HG03175 (cell line): ENCODE measurements around the gene PMEPA1.

Experiments used
- ATAC-seq: cut with Tn5 transposase; IDR thresholded peaks from one replicate; pipeline ENCODE4 v1.9.1; 2021; ENCODE audit warnings: mild to moderate bottlenecking, moderate library complexity; ENCODE audit not compliant: unreplicated experiment

Gene PMEPA1

DNA sequence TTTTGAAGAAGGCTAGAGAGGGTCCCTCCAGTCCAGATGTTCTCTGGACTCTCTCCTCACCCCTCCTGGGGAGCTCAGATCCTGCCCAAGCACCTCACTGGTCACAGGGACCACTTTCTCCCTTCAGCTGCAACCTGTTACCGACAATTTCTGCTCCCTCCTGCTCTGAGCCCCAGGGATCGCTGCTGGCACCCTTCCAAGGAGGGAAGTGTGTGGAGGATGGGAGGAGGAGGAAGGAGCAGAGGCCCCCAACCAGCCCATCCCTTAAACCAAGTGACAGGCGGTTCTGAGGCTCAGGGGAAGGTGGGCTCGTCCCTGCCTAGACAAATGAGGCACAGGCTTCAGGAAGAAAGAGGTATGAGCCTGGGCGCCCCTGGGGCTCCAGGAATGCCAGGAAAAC lies 13.9 kb downstream of the PMEPA1 start:
- no peak for ATAC-seq

DNA sequence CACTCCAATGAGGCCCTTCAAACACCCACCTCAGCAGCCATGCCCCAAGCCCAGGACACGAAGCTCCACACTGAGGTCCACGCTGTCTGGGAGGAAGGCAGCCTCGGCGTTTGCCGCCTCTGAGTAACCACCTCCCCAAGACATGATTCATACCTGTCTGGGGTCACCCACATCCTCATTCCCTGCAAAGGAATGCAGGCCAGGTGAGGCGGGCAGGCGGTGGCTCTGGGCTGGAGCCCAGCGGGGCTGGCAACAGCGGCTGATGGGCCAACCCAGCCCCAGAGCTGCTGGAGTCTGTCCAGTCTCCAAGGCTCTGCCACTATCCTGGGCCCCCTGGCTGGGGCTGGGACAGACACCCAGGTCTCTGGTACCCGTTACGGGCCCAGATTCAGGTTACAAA lies 14.8 kb downstream of the PMEPA1 start:
- ATAC-seq: no peak

DNA sequence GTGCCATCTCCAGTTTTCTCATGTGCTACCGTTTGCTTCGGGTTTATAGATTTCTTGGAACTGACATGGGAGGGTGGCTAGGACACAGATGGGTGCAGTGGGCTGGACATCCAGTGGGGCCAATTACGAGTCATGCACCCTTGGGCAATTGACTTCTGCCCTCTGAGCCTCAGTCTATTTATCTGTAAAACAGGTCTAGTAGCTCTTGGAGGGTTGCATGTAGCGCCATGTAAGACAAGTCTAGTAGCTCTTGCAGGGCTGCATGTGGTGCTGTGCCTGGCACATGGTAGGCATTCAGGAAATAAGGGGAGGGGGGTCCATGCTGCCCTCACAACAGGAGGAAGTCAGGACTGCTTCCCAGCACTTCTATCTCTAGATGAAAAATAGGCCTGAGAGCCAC lies 15.3 kb downstream of the PMEPA1 start:
- no peak for ATAC-seq

DNA sequence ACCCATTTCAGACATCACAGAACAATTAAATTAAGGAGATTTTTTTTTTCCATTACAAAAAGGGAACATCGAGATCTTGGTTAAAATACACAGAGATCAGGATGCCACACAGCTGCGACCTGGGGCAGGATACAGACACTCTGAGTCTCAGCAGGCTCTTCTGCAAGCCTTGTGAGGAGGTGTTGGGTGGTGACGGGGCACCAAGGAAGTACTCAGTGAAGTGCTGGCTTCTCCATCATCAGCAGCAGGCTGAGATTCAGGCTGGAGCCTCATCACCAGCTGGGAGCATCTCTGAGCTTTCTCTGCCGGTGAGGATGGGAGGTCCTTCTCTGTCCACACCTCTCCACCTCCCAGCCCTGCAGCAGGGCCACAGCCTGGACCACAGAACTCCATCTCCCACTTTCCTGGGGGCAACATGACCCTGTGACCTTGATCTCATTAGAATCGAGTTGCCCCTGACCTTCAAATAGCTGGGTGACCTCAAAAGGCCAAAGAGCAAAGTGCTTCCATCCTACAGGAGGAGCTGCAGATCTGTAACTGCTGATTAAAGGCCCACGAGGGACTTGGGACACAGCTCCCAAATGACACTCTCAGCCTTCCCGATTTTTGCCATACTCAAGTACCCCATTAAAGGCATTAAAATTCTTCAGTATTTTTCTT lies 16.0 kb downstream of the PMEPA1 start:
- no peak for ATAC-seq

DNA sequence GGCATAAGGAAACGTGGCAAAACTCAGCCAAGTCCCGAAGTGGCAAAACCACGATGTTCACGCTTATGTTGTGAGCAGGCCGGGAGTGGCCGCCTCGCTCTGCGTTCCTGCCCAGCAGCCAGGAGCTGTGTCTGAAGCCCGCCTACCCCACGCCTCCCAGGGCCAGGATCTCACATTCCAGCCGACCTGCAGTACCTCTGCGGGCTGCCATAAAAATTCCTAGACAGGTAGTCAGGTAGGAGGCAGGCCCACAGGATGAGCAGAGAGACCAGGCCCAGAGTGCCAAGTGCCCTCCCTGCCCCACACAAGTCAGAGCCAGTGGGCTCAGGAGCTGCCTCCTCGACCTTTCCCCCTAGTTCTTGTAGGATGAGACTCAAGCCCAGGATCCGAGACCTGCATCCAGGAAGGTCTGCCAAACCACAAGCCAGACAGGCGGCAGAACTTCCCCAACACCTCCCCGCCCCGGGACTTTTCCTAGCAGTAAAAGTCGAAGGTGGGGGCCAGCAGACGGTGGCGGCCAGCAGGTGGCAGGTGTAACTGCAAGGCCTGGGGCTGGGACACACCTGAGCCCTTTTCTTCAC lies 16.7 kb downstream of the PMEPA1 start:
- ATAC-seq: no peak

DNA sequence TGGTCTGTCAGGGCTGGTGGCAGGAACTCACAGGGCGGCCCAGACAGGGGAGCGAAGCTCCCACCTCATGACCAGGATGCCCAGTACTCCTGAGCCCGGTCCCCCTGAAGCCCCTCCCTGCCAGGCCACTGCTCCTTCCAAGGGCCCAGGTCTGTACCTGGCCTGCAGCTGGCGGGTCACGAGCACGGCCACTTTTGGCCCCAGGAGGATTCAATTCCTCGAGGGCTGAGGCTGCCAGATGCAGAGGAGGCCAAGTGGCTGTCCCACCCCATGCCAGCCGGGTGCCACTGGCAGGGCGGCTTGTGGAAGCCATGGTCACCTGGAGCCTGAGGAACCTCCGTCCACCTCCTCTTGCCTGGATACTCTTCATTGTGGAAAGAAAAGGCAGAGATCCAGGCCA lies 17.4 kb downstream of the PMEPA1 start:
- no peak for ATAC-seq

DNA sequence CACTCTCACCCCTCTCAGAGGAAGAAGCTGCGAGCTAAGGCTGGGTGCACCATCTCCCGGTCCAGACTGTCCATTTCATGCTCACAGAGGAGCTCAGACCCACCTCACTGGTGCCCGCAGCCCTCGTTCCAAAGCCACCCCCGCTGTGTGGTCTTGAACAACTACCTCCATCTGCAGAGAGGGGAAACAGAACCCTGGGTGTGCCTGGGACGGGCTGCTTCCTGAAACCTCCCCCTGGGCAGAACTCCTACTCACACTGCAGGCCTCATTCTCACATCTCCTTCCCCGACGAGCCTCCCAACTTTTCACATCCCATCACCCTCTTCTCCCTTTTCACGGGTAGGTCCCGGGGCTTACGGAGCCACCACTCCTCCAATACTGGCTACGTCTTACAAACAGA lies 18.1 kb downstream of the PMEPA1 start:
- ATAC-seq: no peak

DNA sequence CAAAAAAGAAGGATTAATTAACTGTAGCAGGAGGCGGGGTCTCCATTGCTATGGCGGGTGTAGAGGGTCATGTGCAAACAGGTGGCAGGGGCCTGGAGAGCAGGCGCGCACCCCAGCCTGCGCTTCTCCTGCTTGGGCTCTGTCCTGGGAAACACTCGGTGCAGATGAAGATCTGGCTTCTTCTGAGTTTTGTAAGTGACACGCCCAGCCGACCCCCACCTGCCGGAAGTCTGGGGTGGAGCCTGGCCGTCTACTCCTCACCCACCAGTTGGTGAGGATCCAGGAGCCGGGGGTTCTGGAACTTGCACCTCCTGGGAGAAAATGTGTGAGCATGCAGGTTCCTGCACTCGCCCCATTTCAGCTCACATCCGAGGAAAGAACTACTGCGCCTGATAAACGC lies 19.3 kb downstream of the PMEPA1 start:
- no peak for ATAC-seq

DNA sequence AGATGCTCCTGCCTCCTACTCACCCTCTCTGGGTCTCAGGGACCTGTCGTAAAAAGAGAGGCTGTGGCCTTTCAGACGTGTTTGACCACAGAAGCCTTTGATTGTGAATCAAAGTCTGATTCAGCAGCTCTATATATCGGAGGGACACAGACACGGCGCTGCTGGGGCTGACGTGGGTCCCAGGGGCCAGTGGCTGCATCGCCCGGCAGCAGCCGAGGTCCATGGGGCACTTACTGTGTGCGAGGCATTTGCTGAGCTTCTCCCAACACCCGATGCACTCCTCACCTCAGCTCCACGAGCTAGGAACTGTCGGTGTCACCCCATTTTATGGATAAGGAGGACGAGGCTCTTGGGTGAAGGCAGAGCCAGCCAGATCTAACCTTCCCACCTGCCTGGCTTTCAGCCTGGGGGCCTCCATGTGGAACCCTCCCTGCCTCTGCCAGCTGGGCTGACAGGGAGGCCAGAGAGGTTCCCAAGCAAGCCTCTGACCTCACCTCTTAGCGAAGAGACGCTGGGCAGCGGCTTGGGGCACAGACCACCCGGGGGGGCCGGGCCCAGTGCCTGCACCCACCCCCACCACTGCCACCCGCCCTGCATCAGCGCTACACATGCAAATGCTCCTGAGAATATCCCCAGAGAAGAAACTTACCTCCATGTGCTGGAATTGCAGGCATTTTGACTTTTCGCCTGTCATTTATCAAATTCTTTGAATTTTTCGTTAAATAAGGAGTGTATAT lies 19.9 kb downstream of the PMEPA1 start:
- no peak for ATAC-seq

DNA sequence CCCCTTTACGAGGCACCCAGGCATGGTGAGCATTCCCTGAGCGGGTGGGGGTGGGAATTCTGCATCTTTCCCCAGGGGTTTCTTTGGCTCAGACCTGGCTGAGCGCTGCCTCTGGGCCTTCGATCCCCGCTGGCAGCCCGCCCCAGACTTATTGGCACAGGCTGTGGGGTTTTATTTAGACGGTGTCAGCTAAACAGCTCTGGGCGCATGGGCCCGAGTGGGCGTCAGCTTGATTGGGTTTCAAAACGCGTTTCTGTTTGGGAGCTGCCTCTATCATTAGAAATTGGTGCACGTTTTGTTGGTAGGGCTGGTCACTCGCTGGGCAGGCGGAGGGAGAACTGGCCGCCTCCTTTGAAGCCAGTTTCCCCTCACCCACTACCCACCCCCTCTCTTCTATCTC lies 21.0 kb downstream of the PMEPA1 start:
- ATAC-seq: no peak

DNA sequence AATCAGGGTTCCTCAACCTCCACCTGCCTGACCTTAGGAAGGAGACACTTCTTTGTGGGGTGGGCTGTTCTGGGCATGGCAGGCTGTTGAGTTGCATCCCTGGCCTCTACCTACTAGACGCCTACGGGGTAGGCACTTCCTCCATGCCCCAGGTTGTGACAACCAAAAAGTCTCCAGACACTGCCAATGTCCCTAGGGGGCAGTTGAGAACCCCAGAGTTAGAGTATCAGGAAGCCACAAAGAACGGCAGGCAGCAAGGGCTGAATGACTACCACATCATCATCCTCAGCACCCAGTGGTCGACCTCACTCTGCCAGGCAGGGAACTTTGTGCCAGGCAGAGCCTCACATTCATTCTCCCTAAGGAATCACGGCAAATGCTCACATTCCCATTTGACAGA lies 21.5 kb downstream of the PMEPA1 start:
- ATAC-seq: no peak

DNA sequence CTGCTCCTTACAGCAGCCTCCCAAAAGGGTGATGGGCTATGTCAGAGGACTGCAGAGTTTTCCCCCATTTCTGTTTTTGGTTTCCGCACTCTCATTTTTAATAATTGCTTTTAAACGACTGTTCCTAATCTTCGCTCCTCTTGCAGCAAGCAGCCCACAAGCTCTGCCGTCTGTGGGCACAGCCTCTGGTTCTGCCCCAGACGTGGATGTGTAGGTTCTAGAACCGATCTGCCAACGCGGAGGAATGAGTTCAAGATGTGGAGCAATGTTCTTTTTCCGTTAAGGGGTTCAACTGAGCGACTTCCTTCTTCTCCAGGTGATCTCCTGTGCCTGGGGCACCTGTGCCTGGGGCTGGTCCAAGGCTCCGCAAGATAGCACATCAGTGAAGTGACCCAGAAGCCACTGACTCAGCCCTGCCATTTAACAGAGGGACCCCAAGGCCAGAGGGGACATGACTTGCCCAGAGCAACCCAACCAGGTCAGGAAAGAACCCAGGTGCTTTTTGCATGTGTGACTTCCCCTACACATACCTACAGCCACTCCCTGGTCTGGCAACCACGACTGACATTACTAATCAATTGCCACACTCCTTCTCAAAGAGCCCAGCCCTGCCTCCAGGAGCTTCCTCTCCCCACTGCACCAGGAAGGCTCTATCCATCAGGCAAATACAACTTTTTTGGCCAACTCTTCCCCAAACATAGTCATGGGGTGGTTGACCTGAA lies 22.7 kb downstream of the PMEPA1 start:
- no peak for ATAC-seq

DNA sequence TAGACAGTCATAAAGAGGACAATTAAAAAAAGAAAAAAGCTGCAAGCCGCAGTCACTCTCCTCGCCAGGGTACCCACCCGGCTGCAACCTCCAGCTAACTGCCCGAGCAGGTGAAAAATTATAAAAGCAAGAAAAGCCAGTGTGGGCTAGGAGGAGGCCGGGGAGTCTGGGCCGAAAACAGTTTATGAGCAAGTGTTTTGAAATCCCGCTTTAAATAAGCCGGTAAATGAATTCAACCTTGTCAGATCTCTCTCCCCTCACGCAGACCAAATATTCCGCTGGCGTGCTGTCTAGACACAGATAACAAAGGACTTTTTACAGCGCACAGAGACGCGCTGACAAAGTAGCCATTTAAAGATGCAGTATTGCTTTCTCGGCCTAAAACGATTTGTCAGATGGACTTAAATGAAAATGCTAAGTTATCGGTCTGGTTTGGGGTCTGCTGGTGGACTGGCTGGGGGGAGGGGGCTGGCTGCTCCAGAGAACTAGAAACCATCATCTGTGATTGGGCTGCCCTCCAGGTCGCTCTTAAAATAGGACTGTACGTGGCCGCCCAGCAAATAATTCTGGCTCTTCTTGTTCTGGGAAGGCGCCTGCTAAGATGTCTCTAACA lies 24.6 kb downstream of the PMEPA1 start:
- no peak for ATAC-seq

DNA sequence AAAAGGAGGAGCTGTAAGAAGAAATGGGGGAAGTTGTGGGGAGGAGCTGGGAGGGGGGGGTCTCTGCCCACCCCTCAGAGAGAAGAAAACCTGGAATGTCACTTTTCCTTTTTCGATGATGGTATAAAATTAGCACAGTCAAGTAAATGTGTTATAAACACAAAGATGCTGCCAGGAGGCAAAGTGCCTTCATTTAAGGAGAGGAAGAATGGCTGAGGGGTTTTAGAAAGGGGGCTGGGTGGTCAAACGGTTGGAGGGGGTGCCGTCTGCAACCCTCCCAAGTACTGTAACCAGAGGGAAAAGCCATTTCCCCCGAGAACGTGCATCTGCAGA lies 25.0 kb downstream of the PMEPA1 start:
- ATAC-seq: no peak

DNA sequence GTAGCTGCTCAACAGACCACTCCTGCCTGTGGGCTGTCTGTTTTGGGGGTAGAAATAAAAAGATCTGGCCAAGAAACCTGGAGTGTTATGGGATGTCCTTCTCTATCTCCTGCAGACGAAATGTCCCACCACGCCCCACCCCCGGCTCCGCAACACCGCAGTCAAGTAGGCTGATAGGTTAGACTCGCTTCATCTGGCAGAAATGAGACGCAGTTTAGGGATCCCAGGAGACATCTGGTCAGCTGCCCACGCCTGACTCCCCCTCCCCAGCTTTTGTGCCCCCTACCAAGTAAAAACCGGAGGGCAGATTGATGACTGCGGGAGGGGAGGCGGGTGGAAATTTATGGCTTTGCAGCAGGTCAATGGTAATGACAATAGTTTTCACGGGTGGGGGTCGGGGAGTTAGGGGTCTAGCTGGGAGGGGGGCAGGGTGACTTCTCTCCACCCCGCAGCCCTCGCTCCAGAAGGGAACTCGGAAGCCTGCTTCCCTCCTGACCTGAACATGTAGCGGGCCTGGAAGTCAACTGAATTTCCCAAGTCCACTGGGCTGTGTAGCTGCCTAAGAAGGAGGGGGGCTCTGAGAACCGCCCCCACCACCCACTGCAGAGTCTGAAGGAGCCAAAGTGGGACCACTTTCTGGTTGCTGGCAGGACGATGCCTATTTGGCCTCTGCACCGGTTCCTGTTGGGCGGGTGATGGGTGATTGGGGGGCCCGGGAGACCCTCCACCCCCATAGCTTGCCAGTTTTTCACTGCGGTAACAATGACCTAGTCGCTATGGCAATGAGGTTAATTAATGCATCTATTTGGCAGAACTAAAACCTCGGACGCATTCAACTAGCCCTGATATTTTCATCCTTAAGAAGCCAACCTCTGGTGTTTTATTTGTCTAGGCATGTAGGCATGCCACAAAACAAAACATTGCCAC lies 25.7 kb downstream of the PMEPA1 start:
- no peak for ATAC-seq

DNA sequence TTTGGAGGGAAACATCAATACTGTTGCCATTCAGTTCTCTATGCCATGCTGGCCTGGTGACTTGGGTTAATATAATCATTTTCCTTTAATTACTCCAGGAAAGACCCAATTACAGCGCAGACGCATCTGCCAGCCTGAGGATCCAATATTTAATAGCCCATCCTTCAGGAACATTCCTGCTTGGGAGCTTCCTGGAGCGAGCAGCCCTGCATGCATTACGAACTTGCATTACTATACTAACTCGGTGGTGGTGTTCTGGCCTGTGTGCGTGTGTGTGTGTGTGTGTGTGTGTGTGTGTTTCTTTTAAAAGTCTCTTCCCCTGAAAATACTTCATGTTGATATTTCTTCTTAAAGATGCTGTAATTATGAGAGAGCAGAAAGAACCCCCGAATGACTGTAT lies 26.5 kb downstream of the PMEPA1 start:
- no peak for ATAC-seq

DNA sequence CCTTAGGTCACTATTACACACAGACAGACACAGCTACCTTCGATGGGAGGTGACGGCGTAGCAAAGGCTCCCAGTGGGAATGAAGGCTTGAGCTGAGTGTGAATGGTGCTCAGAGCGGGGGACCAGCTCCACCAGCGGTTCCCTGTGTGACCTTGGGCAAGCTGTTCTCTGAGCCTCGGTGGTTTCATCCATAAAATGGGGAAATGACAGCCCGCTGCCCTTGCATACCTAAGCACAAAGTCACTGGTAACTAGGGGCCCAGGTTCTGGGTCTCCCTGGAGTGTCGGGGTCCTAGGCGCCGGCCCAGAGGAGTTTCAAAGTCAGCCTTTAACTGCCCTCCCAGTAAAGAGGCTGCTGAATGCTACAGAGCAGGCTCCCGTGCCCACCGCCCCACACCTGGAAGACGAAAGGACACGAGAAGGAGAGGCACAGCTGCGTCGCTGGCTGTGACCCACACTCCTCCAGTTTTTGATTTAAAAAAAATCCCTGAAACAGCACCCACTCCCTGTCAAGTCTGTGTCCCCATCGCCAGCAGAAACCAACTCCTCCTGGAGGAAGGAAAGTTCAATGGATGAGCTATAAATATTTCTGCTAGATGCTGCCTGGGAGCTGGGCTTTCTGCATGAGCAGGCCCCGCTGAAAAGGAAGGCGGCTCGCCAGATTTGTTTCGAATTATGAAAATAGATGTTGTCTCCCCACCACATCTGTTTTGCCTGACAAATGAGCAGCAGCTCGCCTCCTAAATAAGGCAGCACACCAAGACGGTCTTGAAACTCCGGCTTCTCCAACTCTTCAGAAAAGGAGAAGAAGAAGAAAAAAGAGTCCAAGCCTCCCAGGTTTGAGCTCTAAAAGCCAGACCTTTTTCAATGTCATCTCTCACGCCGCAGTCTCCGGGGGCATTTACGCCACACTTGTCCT lies 27.4 kb downstream of the PMEPA1 start:
- no peak for ATAC-seq

DNA sequence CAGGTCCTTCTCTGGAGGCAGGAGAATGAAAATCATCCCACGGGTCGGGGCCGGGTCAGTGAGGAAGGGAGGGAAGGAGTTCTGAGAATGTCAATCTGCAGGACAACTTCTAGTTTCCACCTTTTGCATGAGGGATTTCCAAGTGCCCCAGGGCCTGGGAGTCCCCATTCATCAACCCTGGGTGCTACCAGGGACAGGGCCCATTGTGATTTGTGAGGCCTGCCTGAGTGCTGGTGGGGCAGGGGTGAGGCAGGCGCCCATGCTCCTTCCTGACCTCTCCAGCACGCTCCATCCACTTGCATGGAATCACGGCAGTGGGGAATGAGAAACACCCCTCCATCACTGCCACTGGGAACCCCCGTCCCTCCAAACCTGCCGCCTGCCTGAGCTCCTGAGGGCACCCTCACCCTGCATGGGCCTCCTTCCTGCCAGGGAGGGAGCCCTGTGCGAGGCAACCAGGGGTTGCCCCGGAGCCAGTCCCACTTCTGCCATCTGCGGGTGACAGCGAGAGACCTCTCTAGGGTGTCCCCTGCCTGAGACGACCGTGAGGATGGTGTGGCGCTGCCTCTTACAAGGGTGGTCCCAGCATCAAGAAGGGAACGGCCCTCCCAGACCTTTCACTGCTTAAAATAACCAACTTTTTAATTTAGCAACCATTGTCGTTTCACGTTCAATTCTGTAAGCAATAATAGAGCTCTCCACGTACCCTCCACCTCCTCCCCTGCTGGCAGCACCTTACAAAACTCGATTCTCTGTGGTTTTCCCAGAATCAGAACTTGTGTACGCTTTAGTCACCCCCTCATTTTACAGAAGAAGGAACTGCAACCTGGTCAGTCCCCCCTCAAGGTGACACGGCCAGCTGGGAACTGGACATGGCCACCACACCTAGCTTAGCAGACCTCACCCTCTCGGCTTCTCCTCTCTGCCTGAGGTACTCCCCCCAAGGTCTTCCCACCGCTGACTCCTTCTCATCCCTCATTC lies 28.6 kb downstream of the PMEPA1 start:
- ATAC-seq: no peak
